B cell (primary cell): ENCODE measurements around the gene PPP2R2D. TPM values are rescaled to one million over a fixed set of nuclear protein-coding genes. Genes with fewer than 3 reads are reported as not detected.

Experiments used
- ATAC-seq: fragments of 200-7000 bp; cut with Tn5 transposase; one replicate; pipeline ENCODE4 v1.10.0; 2021; ENCODE audit warnings: low read depth, mild to moderate bottlenecking, moderate number of reproducible peaks, moderate library complexity
- CTCF ChIA-PET: fragments of 350-600 bp; sonication (Branson Sonifier 250); formaldehyde crosslinking; loops from one replicate; lab custom pipeline; 2021; ENCODE audit warnings: antibody characterized with exemption, inconsistent platforms; lab: Charles Lee
- POLR2A ChIA-PET: fragments of 350-600 bp; sonication (Branson Sonifier 250); formaldehyde crosslinking; loops from one replicate; lab custom pipeline; 2021; ENCODE audit warnings: antibody characterized with exemption; lab: Charles Lee
- DNase-seq: peaks from one replicate; pipeline ENCODE4 v3.0.0; 2013
- H2AFZ ChIP-seq: 2 replicates; pipeline ENCODE4 v1.6.1; 2012; ENCODE audit warnings: mild to moderate bottlenecking, low read depth, low read length; ENCODE audit not compliant: insufficient read depth, poor library complexity, severe bottlenecking
- H3K27ac ChIP-seq, 2 donors: 1 replicate in 1 of 2; 2 replicates in 1 of 2; pipeline ENCODE4 v1.5.1; 2012 to 2013; ENCODE audit warnings: low read length in 2 of 2, mild to moderate bottlenecking in 2 of 2, moderate library complexity in 1 of 2
- H3K27me3 ChIP-seq, 4 experiments: fragments of 200-600 bp in 1 of 4; sonication (generic) in 1 of 4; replicated peaks in 1 of 4; 1 replicate in 2 of 4; 2 replicates in 2 of 4; pipeline versions ENCODE4 v1.6.1 to v1.7.0; 2013 to 2016; ENCODE audit warnings: low read length in 3 of 4, mild to moderate bottlenecking in 2 of 4, mixed read lengths in 1 of 4, moderate library complexity in 1 of 4; ENCODE audit not compliant: insufficient read depth in 4 of 4, control insufficient read depth in 3 of 4; ENCODE audit errors: control extremely low read depth in 1 of 4
- H3K36me3 ChIP-seq, 2 experiments: replicated peaks in 1 of 2; 1 replicate in 1 of 2; 2 replicates in 1 of 2; pipeline versions ENCODE4 v1.6.1 to v1.7.1; 2013; ENCODE audit warnings: low read length in 1 of 2; ENCODE audit not compliant: insufficient read depth in 2 of 2, control insufficient read depth in 1 of 2; ENCODE audit errors: control extremely low read depth in 1 of 2, extremely low read depth in 1 of 2
- H3K4me1 ChIP-seq, 2 donors: fragments of 200-600 bp in 1 of 2; sonication (generic) in 1 of 2; 1 replicate in 1 of 2; 2 replicates in 1 of 2; pipeline versions ENCODE4 v1.5.1 to v1.6.1; 2013 to 2017; ENCODE audit warnings: low read length in 2 of 2; ENCODE audit not compliant: control insufficient read depth in 2 of 2, insufficient read depth in 2 of 2
- H3K4me2 ChIP-seq: replicated peaks from 2 replicates; pipeline ENCODE3; 2012; ENCODE audit warnings: mild to moderate bottlenecking, low read depth, low read length; ENCODE audit not compliant: poor library complexity, severe bottlenecking
- H3K4me3 ChIP-seq, 5 experiments: fragments of 200-600 bp in 1 of 5; sonication (generic) in 1 of 5; 1 replicate in 3 of 5; 2 replicates in 2 of 5; pipeline versions ENCODE4 v1.5.1 to v1.7.0; 2011 to 2016; ENCODE audit warnings: low read length in 4 of 5, mild to moderate bottlenecking in 4 of 5, low read depth in 2 of 5, control low read depth in 1 of 5, moderate library complexity in 1 of 5; ENCODE audit not compliant: insufficient read depth in 1 of 5; ENCODE audit errors: control extremely low read depth in 1 of 5, extremely low read depth in 1 of 5
- H3K79me2 ChIP-seq: fragments of 200-600 bp; sonication (generic); one replicate; pipeline ENCODE4 v1.6.0; 2016; ENCODE audit warnings: low read length; ENCODE audit not compliant: control insufficient read depth, insufficient read depth
- H3K9ac ChIP-seq: fragments of 200-600 bp; sonication (generic); 2 replicates; pipeline ENCODE4 v1.6.1; 2017; ENCODE audit warnings: mild to moderate bottlenecking, low read length, moderate library complexity
- H3K9me3 ChIP-seq, 3 donors: one replicate each; pipeline versions ENCODE4 v1.6.1 to v1.7.1; 2013; ENCODE audit warnings: low read length in 2 of 3; ENCODE audit not compliant: control insufficient read depth in 2 of 3, insufficient read depth in 1 of 3; ENCODE audit errors: control extremely low read depth in 1 of 3
- H4K20me1 ChIP-seq: 2 replicates; pipeline ENCODE4 v1.6.0; 2012; ENCODE audit warnings: mild to moderate bottlenecking, low read length; ENCODE audit not compliant: insufficient read depth, control insufficient read depth, poor library complexity, severe bottlenecking
- H3K27ac Mint-ChIP-seq: one replicate; pipeline ENCODE4 v1.8.0; 2021; ENCODE audit warnings: mixed read lengths
- H3K27me3 Mint-ChIP-seq: one replicate; pipeline ENCODE4 v1.8.0; 2021; ENCODE audit warnings: mixed read lengths
- H3K4me1 Mint-ChIP-seq: one replicate; pipeline ENCODE4 v1.8.0; 2021; ENCODE audit warnings: mixed read lengths
- H3K4me3 Mint-ChIP-seq: one replicate; pipeline ENCODE4 v1.8.0; 2021; ENCODE audit warnings: mixed read lengths
- H3K9me3 Mint-ChIP-seq: one replicate; pipeline ENCODE4 v1.8.0; 2022; ENCODE audit warnings: mixed read lengths; ENCODE audit not compliant: insufficient read depth
- EZH2 ChIP-seq: IDR thresholded peaks from 2 replicates; pipeline ENCODE4 v1.6.1; 2012; ENCODE audit warnings: borderline replicate concordance, low read depth, mild to moderate bottlenecking, moderate library complexity, low read length; ENCODE audit not compliant: insufficient read depth, poor library complexity, severe bottlenecking
- WGBS: methylation state at CpG from one replicate; pipeline ENCODE4 v1.1.5; 2013; ENCODE audit warnings: missing lambda C conversion rate; ENCODE audit not compliant: insufficient coverage; 5-methylcytosine and 5-hydroxymethylcytosine counted together
- intact Hi-C: fragments of 100-400 bp; cut with micrococcal nuclease; formaldehyde crosslinking; loops from one replicate; pipeline ENCODE4 v1.10.0; 2022
- polyA plus RNA-seq: library from polyadenylated mRNA; depleted of rRNA; stranded (reverse); fragments of >200 nt; gene quantifications from 2 replicates; pipeline ENCODE4 v1.2.3, GENCODE V29; 2012
- total RNA-seq, 2 donors: library from RNA; stranded (reverse); fragments of 120-200 nt in 1 of 2; gene quantifications; 1 replicate in 1 of 2; 2 replicates in 1 of 2; pipeline versions ENCODE4 v1.2.3 to v1.2.4, GENCODE V29; 2013 to 2022
- TF ChIP-seq, protein P1 (sequence below): fragments of 200-600 bp; IDR thresholded peaks from one replicate; pipeline ENCODE4 v1.8.0; 2022; ENCODE audit warnings: antibody characterized with exemption, mild to moderate bottlenecking

The PPP2R2D gene
- total and polyA plus RNA-seq, 2 donors (not counting 1 experiment from before 2014, with no cell fraction given): 25.8 to 45.6 TPM

DNA sequence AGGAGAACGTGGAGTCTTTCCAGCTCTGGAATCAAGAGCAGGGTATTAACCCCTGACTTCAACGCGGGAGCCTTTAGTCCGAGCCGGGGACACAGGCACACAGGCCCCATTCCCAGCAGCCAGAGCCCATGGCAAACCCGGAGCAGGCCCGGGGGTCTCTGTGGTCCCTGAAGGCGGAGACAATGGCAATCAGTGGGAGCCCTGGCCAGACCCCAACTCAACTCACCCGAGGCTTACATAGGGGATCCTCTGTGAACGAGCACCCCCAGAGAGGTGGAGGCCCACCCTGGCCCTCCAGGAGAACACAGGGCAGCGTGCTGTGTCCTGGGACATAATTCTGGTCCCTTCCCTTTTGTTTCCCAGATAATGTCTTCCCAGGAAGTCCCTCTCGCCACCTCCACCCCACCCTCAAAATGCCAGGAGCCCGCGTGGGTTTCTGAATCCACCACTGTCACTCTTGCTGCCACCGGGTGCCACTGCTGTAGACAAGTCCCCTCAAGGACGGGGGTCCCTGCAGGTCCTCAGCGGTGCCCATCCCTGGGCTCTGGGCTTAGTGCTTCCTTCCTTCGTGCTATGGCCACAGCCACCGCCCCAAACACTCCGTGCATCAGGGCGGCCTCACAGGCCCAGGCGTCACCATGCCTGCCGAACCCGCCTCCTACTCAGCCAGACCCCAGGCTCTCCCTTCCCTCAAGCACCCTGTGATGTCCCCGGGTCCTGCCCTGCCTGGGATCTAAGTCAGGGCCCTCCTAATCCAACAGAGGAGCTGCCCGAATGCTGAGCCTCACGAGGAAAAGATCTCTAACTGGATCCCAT, 28.6 kb upstream of the PPP2R2D start:
- ATAC-seq (no peak), DNase-seq (no peak)
- peaks cover 0 to 9% (median 0%) of the 10 kb centered on the region in 4 experiments for H3K27me3 ChIP-seq
- H3K9me3 Mint-ChIP-seq: no peaks in the 10 kb centered on the region
- no peak overlapping the region for H3K27ac ChIP-seq
- WGBS: 89% methylated on average over 27 of the region's 27 CpGs
- H3K79me2 ChIP-seq: no peaks in the 10 kb centered on the region
- no peaks in the 10 kb centered on the region for H4K20me1 ChIP-seq
- intact Hi-C loops: no loop called here
- POLR2A ChIA-PET: no interaction called here
- TF ChIP-seq, protein P1, sequence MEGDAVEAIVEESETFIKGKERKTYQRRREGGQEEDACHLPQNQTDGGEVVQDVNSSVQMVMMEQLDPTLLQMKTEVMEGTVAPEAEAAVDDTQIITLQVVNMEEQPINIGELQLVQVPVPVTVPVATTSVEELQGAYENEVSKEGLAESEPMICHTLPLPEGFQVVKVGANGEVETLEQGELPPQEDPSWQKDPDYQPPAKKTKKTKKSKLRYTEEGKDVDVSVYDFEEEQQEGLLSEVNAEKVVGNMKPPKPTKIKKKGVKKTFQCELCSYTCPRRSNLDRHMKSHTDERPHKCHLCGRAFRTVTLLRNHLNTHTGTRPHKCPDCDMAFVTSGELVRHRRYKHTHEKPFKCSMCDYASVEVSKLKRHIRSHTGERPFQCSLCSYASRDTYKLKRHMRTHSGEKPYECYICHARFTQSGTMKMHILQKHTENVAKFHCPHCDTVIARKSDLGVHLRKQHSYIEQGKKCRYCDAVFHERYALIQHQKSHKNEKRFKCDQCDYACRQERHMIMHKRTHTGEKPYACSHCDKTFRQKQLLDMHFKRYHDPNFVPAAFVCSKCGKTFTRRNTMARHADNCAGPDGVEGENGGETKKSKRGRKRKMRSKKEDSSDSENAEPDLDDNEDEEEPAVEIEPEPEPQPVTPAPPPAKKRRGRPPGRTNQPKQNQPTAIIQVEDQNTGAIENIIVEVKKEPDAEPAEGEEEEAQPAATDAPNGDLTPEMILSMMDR: no peak
- TF ChIP-seq EZH2: no peak
- no peak overlapping the region for H2AFZ ChIP-seq
- H3K36me3 ChIP-seq: no peaks in the 10 kb centered on the region
- H3K4me3 ChIP-seq: no peak overlapping the region
- H3K4me3 Mint-ChIP-seq: no peak overlapping the region
- peaks cover 6% of the 10 kb centered on the region for H3K27me3 Mint-ChIP-seq
- no peaks in the 10 kb centered on the region for H3K9me3 ChIP-seq
- peaks cover 0 to 6% of the 10 kb centered on the region in 2 donors for H3K4me1 ChIP-seq
- H3K27ac Mint-ChIP-seq: no peak overlapping the region
- H3K4me2 ChIP-seq: no peak overlapping the region
- H3K9ac ChIP-seq: no peak overlapping the region
- peaks cover 3% of the 10 kb centered on the region for H3K4me1 Mint-ChIP-seq
- CTCF ChIA-PET: no interaction called here

DNA sequence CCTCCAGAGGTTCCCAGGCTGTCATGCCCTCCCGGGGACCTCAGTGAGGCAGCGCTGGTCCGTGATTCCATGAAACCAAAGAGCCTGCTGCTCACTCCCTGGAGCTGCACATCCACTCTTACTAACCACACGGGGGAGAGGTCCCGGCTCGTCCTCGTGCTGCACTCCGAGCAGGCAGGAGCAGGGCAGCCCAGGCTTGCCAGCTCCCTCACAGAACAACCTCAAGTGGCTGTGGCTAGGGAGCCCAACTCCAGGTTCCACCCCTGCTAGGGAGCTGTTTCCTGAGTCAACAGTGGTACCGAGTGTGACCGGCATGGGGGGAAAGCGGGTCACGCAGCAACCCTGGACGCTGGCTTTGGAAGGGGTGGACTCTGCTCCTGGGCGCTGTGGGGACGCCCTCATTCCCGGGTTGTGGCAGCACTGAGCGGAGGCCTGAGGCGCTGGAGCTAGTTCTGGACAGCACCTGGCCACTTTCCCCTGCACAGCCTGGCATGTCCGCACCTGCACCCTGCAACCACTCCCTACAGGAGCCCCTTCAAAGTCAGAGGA, 27.9 kb upstream of the PPP2R2D start:
- H3K9me3 Mint-ChIP-seq: no peaks in the 10 kb centered on the region
- H3K27ac Mint-ChIP-seq: no peak overlapping the region
- H3K27me3 Mint-ChIP-seq: peaks cover 12% of the 10 kb centered on the region
- POLR2A ChIA-PET: no interaction called here
- Histone ChIP-seq H4K20me1 (no peaks in the 10 kb centered on the region), H3K9ac (no peak overlapping the region), H3K4me2 (no peak overlapping the region), H3K79me2 (no peaks in the 10 kb centered on the region), H3K27me3 (peaks cover 0 to 9% (median 0%) of the 10 kb centered on the region in 4 experiments), H3K27ac (no peak overlapping the region), H2AFZ (no peak overlapping the region), H3K36me3 (no peaks in the 10 kb centered on the region), H3K4me1 (peaks cover 0 to 6% of the 10 kb centered on the region in 2 donors), H3K9me3 (no peaks in the 10 kb centered on the region), H3K4me3 (no peak overlapping the region)
- no peak overlapping the region for H3K4me3 Mint-ChIP-seq
- ATAC-seq (no peak), DNase-seq (no peak)
- intact Hi-C loops: no loop called here
- WGBS: 86% methylated on average over 19 of the region's 19 CpGs
- peaks cover 3% of the 10 kb centered on the region for H3K4me1 Mint-ChIP-seq
- CTCF ChIA-PET: no interaction called here
- TF ChIP-seq EZH2: no peak
- TF ChIP-seq, protein P1: no peak
